IPS DF 6.9 (cell line): ENCODE results near the gene NKD1.

ENCODE experiments used
- DNase-seq: peaks from one replicate; pipeline ENCODE4 v3.0.0-alpha.2; 2013; ENCODE audit warnings: low read depth, low spot score
- H3K27ac ChIP-seq: one replicate; pipeline ENCODE4 v1.5.1; 2013; ENCODE audit warnings: low read length, control low read depth
- H3K27me3 ChIP-seq: 2 replicates; pipeline ENCODE4 v1.6.1; 2013; ENCODE audit warnings: mild to moderate bottlenecking, low read length; ENCODE audit not compliant: control insufficient read depth, insufficient read depth
- H3K36me3 ChIP-seq: 2 replicates; pipeline ENCODE4 v1.6.1; 2013; ENCODE audit warnings: low read length; ENCODE audit not compliant: control insufficient read depth, insufficient read depth
- H3K4me1 ChIP-seq: 2 replicates; pipeline ENCODE4 v1.6.1; 2013; ENCODE audit warnings: low read length; ENCODE audit not compliant: control insufficient read depth, insufficient read depth
- H3K4me3 ChIP-seq: 2 replicates; pipeline ENCODE4 v1.5.1; 2013; ENCODE audit warnings: mild to moderate bottlenecking, low read length
- H3K9me3 ChIP-seq: 2 replicates; pipeline ENCODE4 v1.6.1; 2013; ENCODE audit warnings: low read length, inconsistent platforms; ENCODE audit not compliant: control insufficient read depth, insufficient read depth
- WGBS: extraction: QIAGEN DNeasy Blood & Tissue Kit; methylation state at CpG from one replicate; pipeline ENCODE4 v1.1.7; 2013; ENCODE audit warnings: mixed read lengths, missing lambda C conversion rate; ENCODE audit not compliant: insufficient read length, insufficient coverage; 5-methylcytosine and 5-hydroxymethylcytosine counted together

Gene NKD1

GRCh38 chr16:50549561-50549915 is 1.3 kb downstream of the NKD1 start:
- no peak for DNase-seq
- Histone ChIP-seq H3K9me3 (no peaks in the 10 kb centered on the region), H3K4me1 (peaks cover 4% of the 10 kb centered on the region; the same call in 1 of the 2 replicates), H3K4me3 (no peak overlapping the region), H3K27me3 (peaks cover 18% of the 10 kb centered on the region), H3K36me3 (no peaks in the 10 kb centered on the region), H3K27ac (no peak overlapping the region)
- WGBS, result no CpG with 5 or more reads among the region's 7 CpGs

GRCh38 chr16:50550035-50550434 is 1.8 kb downstream of the NKD1 start:
- Histone ChIP-seq H3K27me3 (peaks cover 18% of the 10 kb centered on the region), H3K9me3 (no peaks in the 10 kb centered on the region), H3K4me3 (no peak overlapping the region), H3K4me1 (peaks cover 4% of the 10 kb centered on the region; the same call in 1 of the 2 replicates), H3K27ac (no peak overlapping the region), H3K36me3 (no peaks in the 10 kb centered on the region)
- WGBS, result no CpG with 5 or more reads among the region's 8 CpGs
- no peak for DNase-seq

- Histone ChIP-seq H3K4me3 (no peak overlapping the region), H3K27ac (no peak overlapping the region), H3K36me3 (no peaks in the 10 kb centered on the region), H3K9me3 (no peaks in the 10 kb centered on the region), H3K4me1 (peaks cover 4% of the 10 kb centered on the region; the same call in 1 of the 2 replicates), H3K27me3 (peaks cover 18% of the 10 kb centered on the region)
- no CpG with 5 or more reads among the region's 9 CpGs for WGBS
- DNase-seq, result no peak
Observed at GRCh38 chr16:50550866-50551641, 2.9 kb downstream of the NKD1 start.

- H3K9me3 ChIP-seq, result no peaks in the 10 kb centered on the region
- peaks cover 14% of the 10 kb centered on the region for H3K27me3 ChIP-seq
- H3K27ac ChIP-seq, result no peak overlapping the region
- no peak for DNase-seq
- peaks cover 4% of the 10 kb centered on the region; the same call in 1 of the 2 replicates for H3K4me1 ChIP-seq
- no CpG with 5 or more reads among the region's 7 CpGs for WGBS
- H3K4me3 ChIP-seq, result no peak overlapping the region
- H3K36me3 ChIP-seq, result no peaks in the 10 kb centered on the region
Observed at GRCh38 chr16:50552476-50553101, 4.4 kb downstream of the NKD1 start.

GRCh38 chr16:50553182-50553710 is 5.0 kb downstream of the NKD1 start:
- Histone ChIP-seq H3K27ac (no peak overlapping the region), H3K4me3 (no peak overlapping the region), H3K9me3 (no peaks in the 10 kb centered on the region), H3K4me1 (peaks cover 4% of the 10 kb centered on the region; the same call in 1 of the 2 replicates), H3K27me3 (peaks cover 14% of the 10 kb centered on the region), H3K36me3 (no peaks in the 10 kb centered on the region)
- DNase-seq, result no peak
- WGBS, result no CpG with 5 or more reads among the region's 7 CpGs

- no peaks in the 10 kb centered on the region for H3K9me3 ChIP-seq
- no peak overlapping the region for H3K27ac ChIP-seq
- no peak overlapping the region for H3K4me3 ChIP-seq
- no peak for DNase-seq
- peaks cover 4% of the 10 kb centered on the region; the same call in 1 of the 2 replicates for H3K4me1 ChIP-seq
- H3K27me3 ChIP-seq, result peaks cover 13% of the 10 kb centered on the region
- H3K36me3 ChIP-seq, result no peaks in the 10 kb centered on the region
- no CpG with 5 or more reads among the region's 7 CpGs for WGBS
Observed at GRCh38 chr16:50553731-50554360, 5.7 kb downstream of the NKD1 start.

- WGBS, result no CpG with 5 or more reads among the region's 10 CpGs
- Histone ChIP-seq H3K4me1 (no peaks in the 10 kb centered on the region), H3K4me3 (no peak overlapping the region), H3K36me3 (no peaks in the 10 kb centered on the region), H3K27ac (no peak overlapping the region), H3K9me3 (no peaks in the 10 kb centered on the region), H3K27me3 (no peaks in the 10 kb centered on the region; the same call in 1 of the 2 replicates)
- no peak for DNase-seq
Observed at GRCh38 chr16:50555269-50555875, 7.2 kb downstream of the NKD1 start.

GRCh38 chr16:50555952-50556673 is 7.9 kb downstream of the NKD1 start:
- no peak overlapping the region for H3K27ac ChIP-seq
- no peaks in the 10 kb centered on the region for H3K9me3 ChIP-seq
- WGBS, result no CpG with 5 or more reads among the region's 18 CpGs
- DNase-seq, result no peak
- no peaks in the 10 kb centered on the region for H3K4me1 ChIP-seq
- H3K4me3 ChIP-seq, result no peak overlapping the region
- H3K27me3 ChIP-seq, result no peaks in the 10 kb centered on the region; the same call in 1 of the 2 replicates
- no peaks in the 10 kb centered on the region for H3K36me3 ChIP-seq

GRCh38 chr16:50557046-50557445 is 8.8 kb downstream of the NKD1 start:
- no peak overlapping the region for H3K4me3 ChIP-seq
- no CpG with 5 or more reads among the region's 2 CpGs for WGBS
- no peaks in the 10 kb centered on the region for H3K27me3 ChIP-seq
- H3K4me1 ChIP-seq, result no peaks in the 10 kb centered on the region
- no peak overlapping the region for H3K27ac ChIP-seq
- H3K36me3 ChIP-seq, result no peaks in the 10 kb centered on the region
- DNase-seq, result no peak
- no peaks in the 10 kb centered on the region for H3K9me3 ChIP-seq
